ENCODE results near the gene MALAT1. TPM values are rescaled to one million over a fixed set of nuclear protein-coding genes. Genes with fewer than 3 reads are reported as not detected.

Gene MALAT1
- total and polyA plus RNA-seq, 10 of the 15 experiments (the other 5 are each of a cell fraction or from before 2014, with no cell fraction given), result 448 to 8,160 (median 2,019) TPM

DNA sequence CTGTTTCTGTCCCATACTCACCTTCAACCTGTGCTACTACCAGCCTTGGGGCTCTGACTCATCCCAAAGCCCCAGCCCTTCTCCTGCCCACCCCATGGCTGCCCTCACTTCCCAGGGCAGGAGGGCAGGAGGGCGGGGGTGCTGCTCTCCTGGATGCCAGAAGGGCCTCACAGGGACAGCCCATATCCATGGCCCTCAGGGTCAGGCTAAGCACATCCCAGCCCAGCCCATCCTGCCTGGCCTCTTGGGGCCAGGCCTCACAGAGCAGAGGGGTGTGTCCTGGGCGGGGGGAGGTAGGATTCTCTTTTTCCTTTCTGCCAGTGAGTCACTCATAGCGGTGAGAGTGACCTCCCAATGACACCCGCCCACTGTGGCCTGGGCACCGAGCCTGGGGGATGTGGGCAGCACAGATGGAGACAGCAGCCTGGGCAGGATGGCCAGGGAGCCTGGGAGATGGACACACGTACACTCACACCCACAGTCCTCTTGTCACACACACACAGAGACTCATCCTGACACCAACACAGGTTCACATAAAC, 56.9 kb downstream of the MALAT1 start:
- H3K27me3 ChIP-seq (replicated peaks in 1 of 2; ENCODE audit: control insufficient read depth in 2 of 2, insufficient read depth in 2 of 2, low read length in 1 of 2), result no peaks in the 10 kb centered on the region; a peak in 2 of 4 replicates
- H3K36me3 ChIP-seq (ENCODE audit: control insufficient read depth in 2 of 2, insufficient read depth in 2 of 2, low read length in 1 of 2), result no peaks in the 10 kb centered on the region
- 0% methylated on average over 5 of the region's 6 CpGs for WGBS (ENCODE audit: insufficient coverage, insufficient replicate concordance, low lambda C conversion rate, missing lambda C conversion rate)
- ChIA-PET CTCF (interaction anchor here (1.6 kb wide), 1 partner anchor 13 kb away, joined by 4 read pairs; no protein-coding TSS in a partner anchor), RAD21 (ENCODE audit: unreplicated experiment) (no interaction called here), POLR2A (no interaction called here), SMC1A (ENCODE audit: uncharacterized antibody, unreplicated experiment) (interaction anchor here (0.9 to 1.1 kb wide), 2 partner anchors 11 to 17 kb away, joined by 3 read pairs; no protein-coding TSS in a partner anchor)
- no peak overlapping the region for H3K27ac ChIP-seq (ENCODE audit: control insufficient read depth, insufficient read depth)
- no peak overlapping the region for H2AFZ ChIP-seq (ENCODE audit: control insufficient read depth, low read depth, low read length)
- H3K4me3 ChIP-seq, result no peak overlapping the region
- in situ Hi-C loops (cut with MboI), result no loop called here
- no peak for ATAC-seq
- no peak overlapping the region for H3K4me2 ChIP-seq (ENCODE audit: control insufficient read depth, insufficient read depth)
- no peaks in the 10 kb centered on the region for H3K9me3 ChIP-seq (replicated peaks; ENCODE audit: control insufficient read depth, insufficient read depth, low read length)
- no peaks in the 10 kb centered on the region for H4K20me1 ChIP-seq (ENCODE audit: control insufficient read depth, insufficient read depth)
- intact Hi-C loops (cut with micrococcal nuclease; ENCODE audit: unreplicated experiment), result no loop called here
- no peak for DNase-seq (ENCODE audit: low read depth, low spot score)
- no peaks in the 10 kb centered on the region for H3K79me2 ChIP-seq (ENCODE audit: control insufficient read depth, insufficient read depth, low read length)
- no TSS peak for BruUV-seq (replicated peaks)
- H3K9ac ChIP-seq (ENCODE audit: control insufficient read depth, insufficient read depth, low read length), result no peak overlapping the region
- 0 out of 2 replicates have a peak, but pooled peaks cover 2% of the 10 kb centered on the region for H3K4me1 ChIP-seq (ENCODE audit: control insufficient read depth, insufficient read depth, low read length)
- FAIRE-seq, result no peak
- TF ChIP-seq YBX1 (IDR thresholded peaks at IDR 0.05) (no peak), RFX5 (IDR thresholded peaks at IDR 0.05; ENCODE audit: low read depth, low read length) (no peak), SMAD1 (IDR thresholded peaks at IDR 0.05; ENCODE audit: low read depth, partially characterized antibody) (no peak), CBX5 (IDR thresholded peaks at IDR 0.05; ENCODE audit: low read depth) (no peak), WRNIP1 (IDR thresholded peaks at IDR 0.05; ENCODE audit: borderline replicate concordance, low read depth, low read length) (no peak), NR2C2 (IDR thresholded peaks at IDR 0.05; ENCODE audit: borderline replicate concordance, control insufficient read depth, insufficient read length, low read depth) (no peak), CHD4 (IDR thresholded peaks at IDR 0.05) (no peak), SUZ12 (IDR thresholded peaks at IDR 0.05; ENCODE audit: unreplicated experiment) (no peak), MEF2B (IDR thresholded peaks at IDR 0.05; ENCODE audit: partially characterized antibody, poor library complexity, severe bottlenecking) (no peak), MYB (IDR thresholded peaks at IDR 0.05; ENCODE audit: borderline replicate concordance, low read depth, low read length) (no peak), ESRRA (IDR thresholded peaks at IDR 0.05; ENCODE audit: low read length) (no peak), NR2F1 (conservative IDR thresholded peaks at IDR 0.05) (no peak), GABPA (IDR thresholded peaks at IDR 0.05; ENCODE audit: low read depth) (no peak), RUNX3 (IDR thresholded peaks at IDR 0.05; ENCODE audit: low read length) (no peak)
- TF ChIP-seq, protein P1, sequence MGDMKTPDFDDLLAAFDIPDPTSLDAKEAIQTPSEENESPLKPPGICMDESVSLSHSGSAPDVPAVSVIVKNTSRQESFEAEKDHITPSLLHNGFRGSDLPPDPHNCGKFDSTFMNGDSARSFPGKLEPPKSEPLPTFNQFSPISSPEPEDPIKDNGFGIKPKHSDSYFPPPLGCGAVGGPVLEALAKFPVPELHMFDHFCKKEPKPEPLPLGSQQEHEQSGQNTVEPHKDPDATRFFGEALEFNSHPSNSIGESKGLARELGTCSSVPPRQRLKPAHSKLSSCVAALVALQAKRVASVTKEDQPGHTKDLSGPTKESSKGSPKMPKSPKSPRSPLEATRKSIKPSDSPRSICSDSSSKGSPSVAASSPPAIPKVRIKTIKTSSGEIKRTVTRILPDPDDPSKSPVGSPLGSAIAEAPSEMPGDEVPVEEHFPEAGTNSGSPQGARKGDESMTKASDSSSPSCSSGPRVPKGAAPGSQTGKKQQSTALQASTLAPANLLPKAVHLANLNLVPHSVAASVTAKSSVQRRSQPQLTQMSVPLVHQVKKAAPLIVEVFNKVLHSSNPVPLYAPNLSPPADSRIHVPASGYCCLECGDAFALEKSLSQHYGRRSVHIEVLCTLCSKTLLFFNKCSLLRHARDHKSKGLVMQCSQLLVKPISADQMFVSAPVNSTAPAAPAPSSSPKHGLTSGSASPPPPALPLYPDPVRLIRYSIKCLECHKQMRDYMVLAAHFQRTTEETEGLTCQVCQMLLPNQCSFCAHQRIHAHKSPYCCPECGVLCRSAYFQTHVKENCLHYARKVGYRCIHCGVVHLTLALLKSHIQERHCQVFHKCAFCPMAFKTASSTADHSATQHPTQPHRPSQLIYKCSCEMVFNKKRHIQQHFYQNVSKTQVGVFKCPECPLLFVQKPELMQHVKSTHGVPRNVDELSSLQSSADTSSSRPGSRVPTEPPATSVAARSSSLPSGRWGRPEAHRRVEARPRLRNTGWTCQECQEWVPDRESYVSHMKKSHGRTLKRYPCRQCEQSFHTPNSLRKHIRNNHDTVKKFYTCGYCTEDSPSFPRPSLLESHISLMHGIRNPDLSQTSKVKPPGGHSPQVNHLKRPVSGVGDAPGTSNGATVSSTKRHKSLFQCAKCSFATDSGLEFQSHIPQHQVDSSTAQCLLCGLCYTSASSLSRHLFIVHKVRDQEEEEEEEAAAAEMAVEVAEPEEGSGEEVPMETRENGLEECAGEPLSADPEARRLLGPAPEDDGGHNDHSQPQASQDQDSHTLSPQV (IDR thresholded peaks at IDR 0.05), result no peak
- TF ChIP-seq, protein P2, sequence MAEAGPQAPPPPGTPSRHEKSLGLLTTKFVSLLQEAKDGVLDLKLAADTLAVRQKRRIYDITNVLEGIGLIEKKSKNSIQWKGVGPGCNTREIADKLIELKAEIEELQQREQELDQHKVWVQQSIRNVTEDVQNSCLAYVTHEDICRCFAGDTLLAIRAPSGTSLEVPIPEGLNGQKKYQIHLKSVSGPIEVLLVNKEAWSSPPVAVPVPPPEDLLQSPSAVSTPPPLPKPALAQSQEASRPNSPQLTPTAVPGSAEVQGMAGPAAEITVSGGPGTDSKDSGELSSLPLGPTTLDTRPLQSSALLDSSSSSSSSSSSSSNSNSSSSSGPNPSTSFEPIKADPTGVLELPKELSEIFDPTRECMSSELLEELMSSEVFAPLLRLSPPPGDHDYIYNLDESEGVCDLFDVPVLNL (IDR thresholded peaks at IDR 0.05; ENCODE audit: low read depth, low read length), result no peak
- TF ChIP-seq, protein P3, sequence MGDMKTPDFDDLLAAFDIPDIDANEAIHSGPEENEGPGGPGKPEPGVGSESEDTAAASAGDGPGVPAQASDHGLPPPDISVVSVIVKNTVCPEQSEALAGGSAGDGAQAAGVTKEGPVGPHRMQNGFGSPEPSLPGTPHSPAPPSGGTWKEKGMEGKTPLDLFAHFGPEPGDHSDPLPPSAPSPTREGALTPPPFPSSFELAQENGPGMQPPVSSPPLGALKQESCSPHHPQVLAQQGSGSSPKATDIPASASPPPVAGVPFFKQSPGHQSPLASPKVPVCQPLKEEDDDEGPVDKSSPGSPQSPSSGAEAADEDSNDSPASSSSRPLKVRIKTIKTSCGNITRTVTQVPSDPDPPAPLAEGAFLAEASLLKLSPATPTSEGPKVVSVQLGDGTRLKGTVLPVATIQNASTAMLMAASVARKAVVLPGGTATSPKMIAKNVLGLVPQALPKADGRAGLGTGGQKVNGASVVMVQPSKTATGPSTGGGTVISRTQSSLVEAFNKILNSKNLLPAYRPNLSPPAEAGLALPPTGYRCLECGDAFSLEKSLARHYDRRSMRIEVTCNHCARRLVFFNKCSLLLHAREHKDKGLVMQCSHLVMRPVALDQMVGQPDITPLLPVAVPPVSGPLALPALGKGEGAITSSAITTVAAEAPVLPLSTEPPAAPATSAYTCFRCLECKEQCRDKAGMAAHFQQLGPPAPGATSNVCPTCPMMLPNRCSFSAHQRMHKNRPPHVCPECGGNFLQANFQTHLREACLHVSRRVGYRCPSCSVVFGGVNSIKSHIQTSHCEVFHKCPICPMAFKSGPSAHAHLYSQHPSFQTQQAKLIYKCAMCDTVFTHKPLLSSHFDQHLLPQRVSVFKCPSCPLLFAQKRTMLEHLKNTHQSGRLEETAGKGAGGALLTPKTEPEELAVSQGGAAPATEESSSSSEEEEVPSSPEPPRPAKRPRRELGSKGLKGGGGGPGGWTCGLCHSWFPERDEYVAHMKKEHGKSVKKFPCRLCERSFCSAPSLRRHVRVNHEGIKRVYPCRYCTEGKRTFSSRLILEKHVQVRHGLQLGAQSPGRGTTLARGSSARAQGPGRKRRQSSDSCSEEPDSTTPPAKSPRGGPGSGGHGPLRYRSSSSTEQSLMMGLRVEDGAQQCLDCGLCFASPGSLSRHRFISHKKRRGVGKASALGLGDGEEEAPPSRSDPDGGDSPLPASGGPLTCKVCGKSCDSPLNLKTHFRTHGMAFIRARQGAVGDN (IDR thresholded peaks at IDR 0.05), result no peak

Data from GM12878 (cell line).